GM19023 (cell line): ENCODE data around the gene EXOC3L4.
"Not testable (repeated sequence)": the region's sequence is repeated elsewhere in the genome, so short reads cannot be mapped to it uniquely, and the experiment has no call there.

Experiments used
- ATAC-seq: cut with Tn5 transposase; IDR thresholded peaks from one replicate; pipeline ENCODE4 v1.9.1; 2021; ENCODE audit warnings: mild to moderate bottlenecking, moderate library complexity; ENCODE audit not compliant: unreplicated experiment

Gene EXOC3L4

DNA sequence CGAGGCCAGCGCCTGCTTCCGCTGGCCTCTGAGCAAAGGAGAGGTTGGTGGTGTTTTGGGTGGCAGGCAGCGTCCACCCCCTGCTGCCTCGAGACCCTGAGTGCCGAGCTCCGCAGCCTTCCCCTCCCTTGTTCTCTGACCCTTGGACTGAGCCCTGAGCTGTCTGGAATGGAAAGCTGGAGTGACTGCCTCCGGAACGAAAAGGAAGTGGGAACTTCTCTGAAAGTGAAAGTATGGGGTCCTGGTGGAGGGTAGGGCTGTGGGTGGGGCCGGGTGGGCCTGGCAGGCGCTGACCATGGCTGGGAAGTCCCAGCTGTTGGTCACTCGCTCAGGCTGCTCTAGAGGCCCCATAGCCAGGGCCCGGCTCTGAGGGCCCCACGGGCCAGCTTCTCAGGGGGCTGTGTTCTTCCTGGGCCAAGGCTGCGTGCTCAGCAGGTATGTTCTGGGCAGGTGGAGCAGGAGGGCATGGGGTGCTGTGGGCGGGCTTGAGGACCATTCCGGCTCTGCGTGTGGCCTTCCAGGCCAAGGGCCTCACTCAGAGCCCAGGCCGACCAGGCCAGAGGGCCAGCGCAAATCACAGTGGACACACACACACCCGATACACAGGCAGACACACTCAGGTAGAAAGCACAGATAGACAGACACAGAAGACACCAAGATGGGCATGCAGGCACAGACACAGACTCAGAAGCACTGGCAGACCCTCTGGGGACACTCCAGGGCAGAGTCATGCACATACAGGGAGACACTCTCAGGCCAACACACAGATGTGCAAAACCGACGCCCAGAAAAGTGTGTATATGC, at the start of gene EXOC3L4:
TSS of gene EXOC3L4 (plus strand) at position 320 of the 804 bp plus-strand sequence. CDS start 5,495 bp downstream, outside the sequence.
- ATAC-seq = no peak

GRCh38 chr14:103045371-103045869, 49.1 kb upstream of the EXOC3L4 start:
- no peak for ATAC-seq

- not testable (repeated sequence) for ATAC-seq
Observed at GRCh38 chr14:103047453-103047852, 47.1 kb upstream of the EXOC3L4 start.

- no peak for ATAC-seq
Observed at GRCh38 chr14:103050935-103051334, 43.6 kb upstream of the EXOC3L4 start.

DNA sequence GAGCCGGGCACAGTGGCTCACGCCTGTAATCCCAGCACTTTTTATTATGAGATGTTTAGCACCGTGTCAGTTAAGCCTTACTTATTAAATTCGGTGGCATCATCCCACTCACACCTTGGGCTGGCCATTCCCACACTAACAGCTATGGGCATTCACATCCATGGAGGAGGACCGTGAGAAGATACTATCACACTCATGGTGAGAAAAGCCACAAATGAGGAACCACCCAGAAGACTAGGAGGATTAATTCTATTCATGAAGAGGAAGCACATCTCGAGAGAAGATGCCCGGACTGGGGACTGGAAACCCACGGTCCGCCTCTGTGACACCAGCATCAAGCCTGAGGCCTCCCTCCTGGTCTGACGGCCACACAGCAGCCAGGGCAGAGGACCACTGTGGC, 42.1 kb upstream of the EXOC3L4 start:
- ATAC-seq = no peak

- ATAC-seq = no peak
Observed at GRCh38 chr14:103055695-103056094, 38.8 kb upstream of the EXOC3L4 start.

GRCh38 chr14:103056322-103057027, 38.0 kb upstream of the EXOC3L4 start:
- ATAC-seq = no peak

GRCh38 chr14:103057028-103057371, 37.5 kb upstream of the EXOC3L4 start:
- ATAC-seq = no peak

- ATAC-seq = peak; percentile 78
Observed at GRCh38 chr14:103057372-103058163, 37.0 kb upstream of the EXOC3L4 start, which contains the start of gene CDC42BPB. Gene CDC42BPB (minus strand): TSS chr14:103057549. CDS start chr14:103057173, 376 bp downstream.

GRCh38 chr14:103058164-103059055, 36.1 kb upstream of the EXOC3L4 start:
- ATAC-seq = peak; percentile 11

DNA sequence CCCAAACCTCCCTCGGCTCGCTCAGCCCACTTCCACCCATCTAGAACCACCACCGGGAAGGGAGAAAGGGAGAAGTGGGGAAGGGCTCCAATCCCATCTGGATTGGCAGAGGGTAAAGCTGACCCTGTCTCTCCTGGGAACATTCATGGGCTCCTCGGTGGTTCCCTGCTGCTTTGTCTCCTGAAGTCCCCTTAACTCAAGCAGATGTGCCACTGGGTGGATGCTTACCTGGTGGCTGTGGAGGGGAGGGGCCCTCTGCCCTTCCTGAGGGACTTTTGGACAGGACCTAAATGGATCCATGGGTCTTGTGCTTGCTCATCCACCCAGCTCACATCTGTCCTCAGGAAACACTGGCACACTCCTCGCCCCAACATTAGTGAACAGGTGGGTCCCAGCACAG, 35.0 kb upstream of the EXOC3L4 start:
- ATAC-seq = no peak

DNA sequence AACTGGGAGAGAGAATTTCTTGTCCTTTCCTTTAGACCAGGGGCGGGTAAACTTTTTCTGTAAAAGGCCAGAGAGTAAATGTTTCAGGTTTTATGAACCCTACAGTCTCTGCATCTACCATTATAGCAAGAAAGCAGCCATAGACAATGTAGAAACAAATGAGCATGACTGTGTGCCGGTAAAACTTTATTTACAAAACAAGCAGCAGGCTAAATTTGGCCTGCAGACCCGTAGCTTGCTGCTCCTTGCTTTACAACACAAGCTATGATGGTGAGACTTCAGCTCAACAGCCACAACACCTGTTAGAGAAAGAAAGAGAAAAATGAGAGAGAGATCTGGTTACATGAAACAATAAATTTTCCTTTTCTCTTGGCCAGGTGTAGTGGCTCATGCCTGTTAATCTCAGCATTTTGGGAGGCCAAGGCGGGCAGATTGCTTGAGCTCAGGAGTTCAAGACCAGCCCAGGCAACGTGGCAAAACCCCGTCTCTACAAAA, 33.0 kb upstream of the EXOC3L4 start:
- no peak for ATAC-seq

GRCh38 chr14:103064436-103064835, 30.1 kb upstream of the EXOC3L4 start:
- ATAC-seq = no peak

DNA sequence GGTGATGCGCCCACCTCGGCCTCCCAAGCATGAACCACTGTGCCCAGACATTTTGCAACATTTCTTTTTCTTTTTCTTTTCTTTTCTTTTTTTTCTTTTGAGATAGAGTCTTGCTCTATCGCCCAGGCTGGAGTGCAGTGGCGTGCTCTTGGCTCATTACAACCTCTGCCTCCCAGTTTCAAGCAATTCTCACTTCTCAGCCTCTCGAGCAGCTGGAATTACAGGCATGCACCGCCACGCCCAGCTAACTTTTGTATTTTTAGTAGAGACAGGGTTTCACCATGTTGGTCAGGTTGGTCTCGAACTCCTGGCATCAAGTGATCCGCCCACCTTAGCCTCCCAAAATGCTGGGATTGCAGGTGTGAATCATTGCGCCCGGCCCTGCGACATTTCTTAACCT, 29.5 kb upstream of the EXOC3L4 start:
- ATAC-seq = no peak

GRCh38 chr14:103065861-103066260, 28.7 kb upstream of the EXOC3L4 start:
- ATAC-seq = no peak

DNA sequence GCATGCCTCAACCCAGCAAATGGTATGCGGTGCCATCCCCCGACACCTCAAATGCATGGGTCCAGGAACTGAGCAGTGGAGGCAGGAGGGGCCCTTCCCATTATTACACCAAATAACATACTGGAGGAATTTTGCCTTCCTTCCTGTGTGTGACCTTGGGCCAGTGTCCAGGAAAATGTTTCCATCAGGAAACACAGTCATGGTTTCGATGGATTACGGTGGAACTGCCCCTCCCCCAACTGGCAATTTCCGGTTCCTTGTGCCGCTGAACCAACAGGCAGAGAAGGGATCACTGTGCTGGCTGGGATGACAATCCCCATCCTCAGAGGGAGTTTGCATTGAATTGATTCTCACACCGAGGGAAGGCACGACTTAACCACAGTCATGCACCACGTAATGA, 28.1 kb upstream of the EXOC3L4 start:
- ATAC-seq = no peak

- no peak for ATAC-seq
Observed at GRCh38 chr14:103067231-103067954, 27.1 kb upstream of the EXOC3L4 start.

DNA sequence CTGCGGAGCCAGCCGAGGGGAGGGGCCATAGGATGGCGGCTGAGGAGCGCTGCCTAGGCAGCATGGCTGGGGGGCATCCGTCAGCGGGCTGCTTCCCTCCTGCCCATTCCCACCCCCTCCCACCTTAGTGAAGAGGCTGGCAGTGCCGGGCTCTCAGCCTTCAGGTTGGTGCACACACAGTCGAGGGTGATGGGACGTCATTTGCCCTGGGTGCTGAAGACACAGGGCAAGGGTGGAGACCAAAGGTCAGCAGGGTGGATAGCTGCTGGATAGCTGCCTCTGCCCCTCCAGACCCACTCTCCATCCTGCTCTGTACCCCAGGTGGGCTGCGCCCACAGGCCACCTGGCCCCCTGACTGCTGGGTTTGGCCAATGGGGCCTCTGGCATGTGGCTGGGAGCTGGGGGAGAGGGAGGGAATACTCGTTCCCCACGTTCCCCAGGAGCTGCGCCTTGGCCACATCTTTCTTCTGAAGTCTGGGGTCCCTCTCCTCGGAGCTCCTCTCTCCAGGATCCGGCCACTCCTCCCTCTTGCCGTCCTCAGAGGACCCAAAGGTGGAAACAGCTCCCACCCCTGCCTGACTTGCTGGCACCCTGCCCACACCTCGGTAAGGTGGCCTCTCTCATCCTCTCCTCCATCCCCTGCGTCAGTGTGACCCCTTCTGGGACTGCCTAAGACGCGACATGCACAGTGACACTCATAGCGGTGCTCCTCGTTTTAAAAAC, 26.0 kb upstream of the EXOC3L4 start:
- ATAC-seq = no peak
